HepG2 (cell line): ENCODE data around the gene TMEM214. TPM values are rescaled to one million over a fixed set of nuclear protein-coding genes. Genes with fewer than 3 reads are reported as not detected.

ENCODE experiments used
- ATAC-seq: fragments of 200-7000 bp; cut with Tn5 transposase; 3 replicates; pipeline ENCODE4 v1.9.1; 2020; ENCODE audit warnings: mild to moderate bottlenecking, moderate library complexity
- BruUV-seq: library from RNA; stranded (reverse); fragments of 400-500 nt; replicated peaks from 2 replicates; lab custom pipeline; 2021; lab: Mats Ljungman, UMichigan
- CTCF ChIA-PET: fragments of 300-600 bp; formaldehyde crosslinking; extraction: SDS; loops from one replicate; lab custom pipeline; 2021; ENCODE audit warnings: low total read pairs, inconsistent platforms, low intra/inter-chr PET ratio; lab: Yijun Ruan, JAX
- POLR2A ChIA-PET: fragments of 350-600 bp; sonication (Branson Sonifier 250); formaldehyde crosslinking; loops from one replicate; lab custom pipeline; 2020; ENCODE audit warnings: antibody characterized with exemption, inconsistent platforms; lab: Yijun Ruan, JAX
- DNase-seq: peaks from one replicate; pipeline ENCODE4 v3.0.0-alpha.2; 2015; ENCODE audit warnings: low spot score
- FAIRE-seq: peaks from 3 replicates; lab custom pipeline; 2011; peaks lifted over from hg19 to GRCh38; lab: Jason Lieb, UNC
- H2AFZ ChIP-seq: one replicate; pipeline ENCODE4 v1.6.1; 2011; ENCODE audit warnings: low read length, inconsistent platforms
- H3K27ac ChIP-seq: fragments of 300-600 bp; 3 replicates; pipeline ENCODE4 v1.8.0; 2011; ENCODE audit warnings: mixed run types, mild to moderate bottlenecking, mixed read lengths, low read length, inconsistent platforms; ENCODE audit not compliant: insufficient read depth; ENCODE audit errors: extremely low read length
- H3K27me3 ChIP-seq, 2 experiments: fragments of 200-600 bp in 1 of 2; 2 replicates in 1 of 2; 3 replicates in 1 of 2; pipeline versions ENCODE4 v1.6.0 to v1.8.0; 2011; ENCODE audit warnings: low read length in 2 of 2, mild to moderate bottlenecking in 2 of 2, moderate library complexity in 2 of 2, inconsistent platforms in 1 of 2; ENCODE audit not compliant: insufficient read depth in 2 of 2, control insufficient read depth in 1 of 2
- H3K36me3 ChIP-seq, 2 experiments: fragments of 200-600 bp in 1 of 2; replicated peaks in 1 of 2; 2 replicates in 1 of 2; 3 replicates in 1 of 2; pipeline versions ENCODE4 v1.5.1 to v1.8.0; 2011; ENCODE audit warnings: low read length in 2 of 2, inconsistent platforms in 1 of 2; ENCODE audit not compliant: insufficient read depth in 2 of 2, control insufficient read depth in 1 of 2
- H3K4me1 ChIP-seq: 2 replicates; pipeline ENCODE4 v1.5.1; 2012; ENCODE audit warnings: low read length, inconsistent platforms; ENCODE audit not compliant: insufficient read depth
- H3K4me2 ChIP-seq: 2 replicates; pipeline ENCODE4 v1.6.0; 2011; ENCODE audit warnings: low read depth, low read length, inconsistent platforms
- H3K4me3 ChIP-seq, 3 experiments: fragments of 200-600 bp in 1 of 3; sonication (generic), shearing (Covaris generic) in 1 of 3; replicated peaks in 1 of 3; 2 replicates each; pipeline ENCODE4 v1.5.1; 2011 to 2016; ENCODE audit warnings: low read length in 3 of 3, inconsistent platforms in 2 of 3, low read depth in 2 of 3, mild to moderate bottlenecking in 2 of 3, control low read depth in 1 of 3, mixed read lengths in 1 of 3; ENCODE audit not compliant: insufficient read depth in 1 of 3
- H3K79me2 ChIP-seq: one replicate; pipeline ENCODE4 v1.6.1; 2011; ENCODE audit warnings: low read length, inconsistent platforms; ENCODE audit not compliant: insufficient read depth
- H3K9ac ChIP-seq: 2 replicates; pipeline ENCODE4 v1.6.0; 2011; ENCODE audit warnings: mild to moderate bottlenecking, low read depth, low read length, inconsistent platforms; ENCODE audit not compliant: insufficient read depth
- H3K9me3 ChIP-seq: 2 replicates; pipeline ENCODE4 v1.5.1; 2012; ENCODE audit warnings: mild to moderate bottlenecking, low read length
- H4K20me1 ChIP-seq: 2 replicates; pipeline ENCODE4 v1.6.0; 2011; ENCODE audit warnings: inconsistent platforms, mild to moderate bottlenecking, low read length, moderate library complexity; ENCODE audit not compliant: insufficient read depth
- HOXA7 ChIP-seq: sonication (generic); formaldehyde crosslinking; IDR thresholded peaks from 2 replicates; pipeline ENCODE4 v1.8.1; 2022; ENCODE audit warnings: mild to moderate bottlenecking, missing genetic modification reagents, moderate library complexity
- JARID2 ChIP-seq: sonication (generic); formaldehyde crosslinking; IDR thresholded peaks from 2 replicates; pipeline ENCODE4 v1.8.1; 2023; ENCODE audit warnings: missing genetic modification reagents, inconsistent platforms; ENCODE audit not compliant: insufficient replicate concordance
- MEIS2 ChIP-seq: sonication (generic); formaldehyde crosslinking; IDR thresholded peaks from 2 replicates; pipeline ENCODE4 v1.9.0; 2021; ENCODE audit warnings: mild to moderate bottlenecking, missing genetic modification reagents
- SP1 ChIP-seq, 2 experiments: fragments of 450-650 bp in 1 of 2; sonication (generic) in 1 of 2; formaldehyde crosslinking in 1 of 2; IDR thresholded peaks; 2 replicates each; pipeline versions ENCODE4 v1.4.0 to v1.6.1; 2016 to 2020; ENCODE audit warnings: missing genetic modification reagents in 1 of 2
- ZBTB42 ChIP-seq: sonication (generic); formaldehyde crosslinking; IDR thresholded peaks from 2 replicates; pipeline ENCODE4 v1.5.0; 2020; ENCODE audit warnings: mild to moderate bottlenecking, missing genetic modification reagents
- ZNF260 ChIP-seq: sonication (generic); formaldehyde crosslinking; IDR thresholded peaks from 2 replicates; pipeline ENCODE4 v1.4.0; 2020; ENCODE audit warnings: missing genetic modification reagents, low read depth, mild to moderate bottlenecking, borderline replicate concordance
- ZNF607 ChIP-seq: sonication (generic); formaldehyde crosslinking; IDR thresholded peaks from 2 replicates; pipeline ENCODE4 v1.5.1; 2020; ENCODE audit warnings: missing genetic modification reagents, mild to moderate bottlenecking, borderline replicate concordance
- WGBS: methylation state at CpG from one replicate; pipeline ENCODE4 v1.1.6; 2017; ENCODE audit warnings: low lambda C conversion rate; 5-methylcytosine and 5-hydroxymethylcytosine counted together
- in situ Hi-C: cut with HindIII; loops from 2 replicates; pipeline ENCODE4 v1.10.0; 2017; ENCODE audit warnings: low pct_unique_long_range_greater_than_20kb; ENCODE audit not compliant: extremely low pct_ligation_motif_present
- intact Hi-C: fragments of 100-400 bp; cut with micrococcal nuclease; formaldehyde crosslinking; loops from one replicate; pipeline ENCODE4 v1.10.0; 2022; ENCODE audit not compliant: unreplicated experiment
- polyA plus RNA-seq, 8 experiments: library from polyadenylated mRNA; depleted of rRNA in 3 of 8; stranded (reverse) in 7 of 8; unstranded in 1 of 8; fragments of >200 nt; fragmentation: Illumina TruSeq in 4 of 8; extraction: Trizol in 4 of 8; gene quantifications; 2 replicates each; pipeline versions ENCODE4 v1.2.1 to v1.2.3, GENCODE V29; 2011 to 2016; ENCODE audit warnings: low read depth in 4 of 8, missing spikeins in 1 of 8, mixed read lengths in 1 of 8; ENCODE audit not compliant: insufficient read depth in 1 of 8
- total RNA-seq, 5 experiments: library from RNA; depleted of rRNA; stranded (reverse); fragments of >200 nt; fragmentation: Illumina TruSeq; extraction: Trizol; gene quantifications; 2 replicates each; pipeline ENCODE4 v1.2.3, GENCODE V29; 2016; ENCODE audit warnings: low read depth in 1 of 5
- TF ChIP-seq, protein P1 (sequence below): sonication (generic); formaldehyde crosslinking; IDR thresholded peaks from 2 replicates; pipeline ENCODE4 v1.8.0; 2022; ENCODE audit warnings: missing genetic modification reagents, mild to moderate bottlenecking, moderate library complexity, borderline replicate concordance

TMEM214 gene
- total and polyA plus RNA-seq, 2 of the 13 experiments (the other 11 are each of a cell fraction or from before 2014, with no cell fraction given): 58.3 to 132 TPM

- no peaks in the 10 kb centered on the region for H3K9me3 ChIP-seq
- in situ Hi-C loops: no loop called here
- H2AFZ ChIP-seq: no peak overlapping the region
- H3K36me3 ChIP-seq: no peaks in the 10 kb centered on the region
- 0% methylated on average over 1 of the region's 1 CpG for WGBS
- ATAC-seq (no peak), DNase-seq (no peak), FAIRE-seq (no peak)
- CTCF ChIA-PET: no interaction called here
- no peaks in the 10 kb centered on the region for H3K79me2 ChIP-seq
- intact Hi-C loops: no loop called here
- no peaks in the 10 kb centered on the region for H3K4me1 ChIP-seq
- BruUV-seq: no TSS peak
- POLR2A ChIA-PET: no interaction called here
- no peak overlapping the region for H3K4me3 ChIP-seq
- no peak overlapping the region for H3K9ac ChIP-seq
- H4K20me1 ChIP-seq: no peaks in the 10 kb centered on the region
- no peak overlapping the region for H3K4me2 ChIP-seq
- TF ChIP-seq ZNF607 (CRISPR knock-in tag) (no peak), SP1 (IDR thresholded peaks at IDR 0.05) (no peak), SP1 (CRISPR knock-in tag; IDR thresholded peaks at IDR 0.05) (no peak), HOXA7 (CRISPR knock-in tag) (no peak), ZBTB42 (no peak), JARID2 (CRISPR knock-in tag) (no peak), MEIS2 (no peak), ZNF260 (CRISPR knock-in tag) (no peak)
- TF ChIP-seq, protein P1, sequence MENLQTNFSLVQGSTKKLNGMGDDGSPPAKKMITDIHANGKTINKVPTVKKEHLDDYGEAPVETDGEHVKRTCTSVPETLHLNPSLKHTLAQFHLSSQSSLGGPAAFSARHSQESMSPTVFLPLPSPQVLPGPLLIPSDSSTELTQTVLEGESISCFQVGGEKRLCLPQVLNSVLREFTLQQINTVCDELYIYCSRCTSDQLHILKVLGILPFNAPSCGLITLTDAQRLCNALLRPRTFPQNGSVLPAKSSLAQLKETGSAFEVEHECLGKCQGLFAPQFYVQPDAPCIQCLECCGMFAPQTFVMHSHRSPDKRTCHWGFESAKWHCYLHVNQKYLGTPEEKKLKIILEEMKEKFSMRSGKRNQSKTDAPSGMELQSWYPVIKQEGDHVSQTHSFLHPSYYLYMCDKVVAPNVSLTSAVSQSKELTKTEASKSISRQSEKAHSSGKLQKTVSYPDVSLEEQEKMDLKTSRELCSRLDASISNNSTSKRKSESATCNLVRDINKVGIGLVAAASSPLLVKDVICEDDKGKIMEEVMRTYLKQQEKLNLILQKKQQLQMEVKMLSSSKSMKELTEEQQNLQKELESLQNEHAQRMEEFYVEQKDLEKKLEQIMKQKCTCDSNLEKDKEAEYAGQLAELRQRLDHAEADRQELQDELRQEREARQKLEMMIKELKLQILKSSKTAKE: no peak
- TF ChIP-seq, all 625 proteins: peak for 0
- H3K27ac ChIP-seq: no peak overlapping the region
- peaks cover 0 to 8% of the 10 kb centered on the region in 2 experiments; a peak in 1 of 5 replicates for H3K27me3 ChIP-seq
These were observed 34.4 kb upstream of the TMEM214 start for GRCh38 chr2:26998323-26998722.
